ENCODE measurements around the gene ITIH4.
A peak's percentile ranks its signal among the peaks of the same experiment; 100 is the strongest.

Gene ITIH4

GRCh38 chr3:52848617-52849016 lies 18.1 kb upstream of the ITIH4 start:
- peak; percentile 39 for DNase-seq (ENCODE audit: low read depth)

- no peak for DNase-seq (ENCODE audit: low read depth)
Measured at GRCh38 chr3:52847726-52848125, 17.3 kb upstream of the ITIH4 start.

GRCh38 chr3:52847241-52847640 lies 16.8 kb upstream of the ITIH4 start:
- no peak for DNase-seq (ENCODE audit: low read depth)

- DNase-seq (ENCODE audit: low read depth) = no peak
Measured at GRCh38 chr3:52846432-52846965, 16.0 kb upstream of the ITIH4 start.

GRCh38 chr3:52845691-52846431 lies 15.4 kb upstream of the ITIH4 start:
- DNase-seq (ENCODE audit: low read depth) = no peak

- DNase-seq (ENCODE audit: low read depth) = no peak
Measured at GRCh38 chr3:52845157-52845556, 14.7 kb upstream of the ITIH4 start.

- DNase-seq (ENCODE audit: low read depth) = no peak
Measured at GRCh38 chr3:52844290-52844975, 14.0 kb upstream of the ITIH4 start.

- no peak for DNase-seq (ENCODE audit: low read depth)
Measured at GRCh38 chr3:52843881-52844280, 13.4 kb upstream of the ITIH4 start.

- no peak for DNase-seq (ENCODE audit: low read depth)
Measured at GRCh38 chr3:52843108-52843865, 12.8 kb upstream of the ITIH4 start.

GRCh38 chr3:52842424-52842823 lies 12.0 kb upstream of the ITIH4 start:
- DNase-seq (ENCODE audit: low read depth) = no peak

- DNase-seq (ENCODE audit: low read depth) = no peak
Measured at GRCh38 chr3:52841981-52842340, 11.5 kb upstream of the ITIH4 start.

- no peak for DNase-seq (ENCODE audit: low read depth)
Measured at GRCh38 chr3:52841211-52841980, 10.9 kb upstream of the ITIH4 start.

GRCh38 chr3:52839892-52840545 lies 9.5 kb upstream of the ITIH4 start:
- no peak for DNase-seq (ENCODE audit: low read depth)

- no peak for DNase-seq (ENCODE audit: low read depth)
Measured at GRCh38 chr3:52839268-52839575, 8.8 kb upstream of the ITIH4 start.

- no peak for DNase-seq (ENCODE audit: low read depth)
Measured at GRCh38 chr3:52838561-52839267, 8.2 kb upstream of the ITIH4 start.

- no peak for DNase-seq (ENCODE audit: low read depth)
Measured at GRCh38 chr3:52836986-52837385, 6.5 kb upstream of the ITIH4 start.

- no peak for DNase-seq (ENCODE audit: low read depth)
Measured at GRCh38 chr3:52836471-52836845, 6.0 kb upstream of the ITIH4 start.

GRCh38 chr3:52835766-52836470 lies 5.4 kb upstream of the ITIH4 start:
- no peak for DNase-seq (ENCODE audit: low read depth)

GRCh38 chr3:52834871-52835501 lies 4.5 kb upstream of the ITIH4 start, which contains the start of gene MUSTN1:
Gene MUSTN1 (minus strand): TSS chr3:52835019. CDS start chr3:52834948, 71 bp downstream.
- no peak for DNase-seq (ENCODE audit: low read depth)

GRCh38 chr3:52833202-52833601 lies 2.7 kb upstream of the ITIH4 start:
- no peak for DNase-seq (ENCODE audit: low read depth)

All from fibroblast of the conjunctiva (primary cell).